HG03442 (cell line): ENCODE measurements around the gene ANKRD11.
"Not testable (repeated sequence)": the region's sequence is repeated elsewhere in the genome, so short reads cannot be mapped to it uniquely, and the experiment has no call there.

Experiments
- ATAC-seq: cut with Tn5 transposase; IDR thresholded peaks from one replicate; pipeline ENCODE4 v1.9.1; 2021; ENCODE audit warnings: mild to moderate bottlenecking, moderate library complexity; ENCODE audit not compliant: unreplicated experiment

The ANKRD11 gene

DNA sequence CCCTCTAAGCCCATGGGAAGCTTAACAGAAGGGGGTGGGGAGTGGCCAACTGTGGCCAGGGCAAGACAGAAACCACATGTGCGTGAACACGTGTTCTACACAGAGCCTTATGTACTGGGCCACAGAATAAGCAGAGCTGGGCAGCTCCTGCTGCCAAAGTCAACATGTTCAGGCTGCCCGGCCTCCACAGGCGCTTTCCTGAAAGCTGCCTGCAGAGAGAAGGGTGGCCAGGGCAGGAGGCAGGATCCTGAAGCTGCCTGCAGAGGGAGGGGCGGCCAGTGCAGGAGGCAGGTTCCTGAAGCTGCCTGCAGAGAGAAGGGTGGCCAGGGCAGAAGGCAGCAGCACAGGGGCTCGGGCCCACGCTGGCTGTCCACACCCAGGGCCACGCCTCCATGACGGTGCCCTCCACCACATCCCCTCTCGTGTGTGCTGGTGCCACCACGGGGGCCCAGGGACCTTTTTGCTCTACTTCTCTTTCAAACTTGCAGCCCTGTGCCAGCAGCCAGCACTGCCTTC, 79.5 kb downstream of the ANKRD11 start:
- no peak for ATAC-seq

DNA sequence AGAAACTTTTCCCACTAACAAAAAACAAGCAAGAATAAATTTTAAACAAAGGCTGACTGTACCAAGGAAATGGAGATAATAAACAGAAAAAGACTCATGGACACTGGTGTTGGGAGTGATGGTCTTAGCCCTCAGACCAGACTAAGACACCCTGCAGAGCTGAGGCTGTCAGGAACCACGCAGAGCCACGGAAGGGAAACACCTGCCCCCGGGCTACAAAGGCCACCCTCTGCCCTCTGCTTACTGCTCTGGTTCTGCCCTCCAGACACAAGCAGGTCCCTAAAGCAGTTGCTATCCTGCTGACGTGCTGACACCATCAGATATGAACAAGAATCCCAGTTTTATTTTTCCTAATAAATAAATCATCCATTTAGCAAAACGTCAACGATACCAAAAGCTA, 80.0 kb downstream of the ANKRD11 start:
- no peak for ATAC-seq

GRCh38 chr16:89409161-89409711, 81.1 kb downstream of the ANKRD11 start:
- ATAC-seq = no peak

- no peak for ATAC-seq
Observed at GRCh38 chr16:89408315-89408714, 82.0 kb downstream of the ANKRD11 start.

GRCh38 chr16:89407925-89408300, 82.4 kb downstream of the ANKRD11 start:
- ATAC-seq = no peak

DNA sequence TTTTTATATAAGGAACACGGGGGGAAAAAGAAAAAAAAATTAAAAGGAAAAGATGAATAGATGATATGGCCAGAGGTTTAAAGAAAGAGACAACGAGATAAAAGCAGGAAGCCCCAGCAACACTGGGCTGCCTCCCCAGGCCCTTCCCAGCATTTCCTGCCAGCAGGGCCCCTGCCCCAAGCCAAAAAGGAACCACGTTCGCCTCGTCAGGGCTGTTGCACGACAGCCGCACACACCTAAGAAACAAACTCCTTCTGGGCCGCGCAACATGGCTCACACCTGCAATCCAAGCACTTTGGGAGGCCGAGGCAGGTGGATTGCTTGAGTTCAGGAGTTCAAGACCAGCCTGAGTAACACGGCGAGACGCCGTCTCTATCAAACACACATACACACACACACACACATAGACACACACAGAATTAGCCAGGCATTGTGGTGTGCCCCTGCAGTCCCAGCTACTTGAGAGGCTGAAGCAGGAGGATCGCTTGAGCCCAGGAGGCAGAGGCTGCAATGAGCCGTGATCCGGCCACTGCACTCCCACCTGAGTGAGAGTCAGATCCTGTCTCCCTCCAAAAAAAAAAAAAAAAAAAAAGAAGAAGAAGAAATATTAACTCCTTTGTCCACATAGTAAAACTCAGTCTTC, 83.0 kb downstream of the ANKRD11 start:
- ATAC-seq = no peak

- ATAC-seq = no peak
Observed at GRCh38 chr16:89406277-89406888, 84.0 kb downstream of the ANKRD11 start.

DNA sequence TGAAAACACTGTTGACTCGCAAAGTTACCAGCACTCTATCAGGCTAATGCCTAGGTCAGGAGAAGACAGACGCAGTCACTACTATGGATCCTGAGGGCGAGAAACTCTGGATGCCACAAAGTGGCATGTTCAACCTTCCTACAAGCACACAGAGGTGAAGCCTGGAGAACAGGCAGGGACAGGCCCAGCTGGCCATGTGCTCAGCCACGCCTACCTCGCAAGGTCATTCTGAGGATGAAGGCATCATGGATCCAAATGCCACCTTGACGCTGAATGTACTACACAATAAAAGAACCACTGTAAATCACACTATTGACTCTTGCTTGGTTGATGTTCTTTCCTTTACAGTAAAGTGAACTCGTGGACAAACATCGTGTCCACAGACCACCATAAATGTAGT, 85.8 kb downstream of the ANKRD11 start:
- ATAC-seq = no peak

DNA sequence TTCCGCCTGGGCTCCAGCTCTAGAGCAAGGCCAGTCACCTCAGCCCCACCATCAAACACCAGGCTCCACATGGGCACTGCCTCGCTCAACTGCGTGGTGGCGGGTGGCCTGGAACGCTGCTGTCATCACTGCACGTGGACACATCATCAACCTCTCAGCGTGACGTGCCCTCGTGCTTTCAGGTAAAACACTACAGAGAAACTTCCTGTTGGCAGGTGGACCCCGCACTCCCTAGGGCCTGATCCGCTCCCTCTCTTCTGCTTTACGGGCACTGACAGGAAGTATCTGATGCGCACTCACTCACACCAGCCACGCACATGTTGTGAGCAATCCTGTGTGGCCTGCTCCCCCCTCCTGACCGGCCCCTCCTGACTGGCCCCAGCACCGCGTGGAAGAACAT, 87.4 kb downstream of the ANKRD11 start:
- ATAC-seq = no peak

- ATAC-seq = no peak
Observed at GRCh38 chr16:89401641-89402445, 88.5 kb downstream of the ANKRD11 start.

DNA sequence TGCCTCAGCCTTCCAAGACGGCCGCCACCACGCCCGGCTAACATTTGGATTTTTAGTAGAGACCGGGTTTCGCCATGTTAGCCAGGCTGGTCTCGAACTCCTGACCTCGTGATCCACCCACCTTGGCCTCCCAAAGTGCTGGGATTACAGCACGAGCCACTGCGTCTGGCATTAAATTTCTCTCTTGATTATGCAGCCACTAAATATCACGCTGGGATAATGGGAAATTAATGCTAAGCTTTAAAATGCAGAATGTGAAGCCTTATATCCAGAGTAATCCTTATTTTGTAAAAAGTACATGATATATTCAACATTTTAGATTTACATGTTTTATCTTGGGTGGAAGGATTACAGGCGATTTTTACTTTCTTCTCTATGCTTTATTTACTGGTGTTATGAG, 89.2 kb downstream of the ANKRD11 start:
- ATAC-seq = no peak

DNA sequence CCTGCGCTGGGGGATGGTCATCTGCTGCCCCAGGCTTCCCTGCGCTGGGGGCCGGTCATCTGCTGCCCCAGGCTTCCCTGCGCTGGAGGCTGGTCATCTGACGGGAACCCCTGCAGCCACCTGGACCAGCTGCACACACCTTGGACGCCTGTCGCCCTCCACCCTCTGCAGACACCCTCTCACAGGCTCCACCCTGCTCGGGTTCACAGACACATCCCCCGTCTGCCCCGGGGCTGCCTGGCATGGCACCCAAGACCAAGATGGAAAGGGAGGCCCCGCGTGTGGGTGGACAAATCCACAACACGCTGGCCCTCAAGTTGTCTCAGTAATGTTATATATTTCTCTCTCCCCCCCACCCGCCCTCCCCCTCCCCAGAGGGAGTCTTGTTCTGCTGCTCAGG, 89.6 kb downstream of the ANKRD11 start:
- ATAC-seq = no peak

DNA sequence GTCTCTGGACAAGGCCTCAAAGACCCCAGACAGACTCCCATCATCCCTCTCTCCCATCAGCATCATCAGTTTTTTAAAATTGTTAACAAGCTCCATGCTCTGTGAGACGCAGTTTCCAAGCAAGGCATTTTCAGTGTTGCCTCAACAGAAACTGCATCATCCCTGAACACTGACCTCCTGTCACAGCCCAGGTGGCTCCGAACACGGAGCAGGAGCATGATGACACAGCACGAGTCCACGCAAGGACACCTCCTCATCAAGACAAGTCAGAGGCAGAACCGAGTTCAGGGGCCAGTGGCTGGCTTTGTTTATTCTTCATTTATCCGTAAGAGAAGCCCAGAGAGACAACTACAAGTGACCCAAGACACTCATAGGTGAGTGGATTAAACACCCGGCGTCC, 91.4 kb downstream of the ANKRD11 start:
- no peak for ATAC-seq

- no peak for ATAC-seq
Observed at GRCh38 chr16:89397331-89397861, 93.0 kb downstream of the ANKRD11 start.

DNA sequence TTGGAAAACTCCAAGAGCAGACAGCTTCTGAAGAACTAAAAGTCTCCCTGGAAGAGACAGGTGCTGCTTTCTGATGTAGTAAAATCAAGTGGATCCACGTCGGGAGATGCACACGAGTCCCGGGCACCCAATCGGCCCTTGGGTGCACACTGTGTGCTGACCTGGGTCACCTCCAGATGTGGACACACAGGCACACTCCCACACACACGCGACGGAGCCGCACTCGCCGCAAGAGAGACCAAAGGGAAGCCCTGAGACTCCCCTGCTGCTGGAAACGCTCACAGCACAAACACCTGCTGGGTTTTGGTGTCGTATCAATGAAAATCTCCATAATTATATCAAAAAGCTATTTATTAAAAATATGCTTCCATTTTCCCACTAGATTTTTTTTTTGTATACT, 94.2 kb downstream of the ANKRD11 start:
- no peak for ATAC-seq

- ATAC-seq = no peak
Observed at GRCh38 chr16:89395150-89396142, 94.9 kb downstream of the ANKRD11 start.

DNA sequence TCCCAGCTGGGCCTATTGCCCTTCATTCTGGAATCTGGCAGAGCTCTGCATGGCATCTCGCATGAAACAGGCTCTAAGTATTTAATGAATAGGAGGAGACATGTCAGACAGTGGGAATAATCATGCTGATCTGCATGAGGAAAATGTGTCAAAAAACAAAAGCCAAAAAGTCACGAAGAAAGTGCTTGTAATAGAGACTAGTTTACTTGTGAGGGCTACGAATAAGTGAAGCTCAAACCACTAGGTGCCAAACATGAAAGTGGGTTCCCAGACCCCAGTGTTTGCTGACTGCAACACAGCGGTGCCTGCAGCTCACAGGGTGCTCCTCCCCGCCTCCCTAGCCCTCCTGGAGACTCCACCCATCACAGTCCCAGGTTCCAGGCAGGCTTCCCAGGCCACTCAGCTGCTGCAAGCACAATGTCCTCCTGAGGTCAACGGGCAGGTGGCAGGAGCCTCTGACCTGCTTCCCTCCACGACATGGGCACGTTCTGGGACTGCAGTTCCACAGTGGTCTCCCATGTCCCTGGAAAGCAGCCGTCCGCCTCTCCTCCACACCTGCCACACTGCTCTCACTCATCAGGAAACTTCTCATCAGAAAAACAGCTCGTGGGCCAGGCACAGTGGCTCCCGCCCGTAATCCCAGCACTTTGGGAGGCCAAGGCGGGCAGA, 96.5 kb downstream of the ANKRD11 start:
- ATAC-seq = no peak

DNA sequence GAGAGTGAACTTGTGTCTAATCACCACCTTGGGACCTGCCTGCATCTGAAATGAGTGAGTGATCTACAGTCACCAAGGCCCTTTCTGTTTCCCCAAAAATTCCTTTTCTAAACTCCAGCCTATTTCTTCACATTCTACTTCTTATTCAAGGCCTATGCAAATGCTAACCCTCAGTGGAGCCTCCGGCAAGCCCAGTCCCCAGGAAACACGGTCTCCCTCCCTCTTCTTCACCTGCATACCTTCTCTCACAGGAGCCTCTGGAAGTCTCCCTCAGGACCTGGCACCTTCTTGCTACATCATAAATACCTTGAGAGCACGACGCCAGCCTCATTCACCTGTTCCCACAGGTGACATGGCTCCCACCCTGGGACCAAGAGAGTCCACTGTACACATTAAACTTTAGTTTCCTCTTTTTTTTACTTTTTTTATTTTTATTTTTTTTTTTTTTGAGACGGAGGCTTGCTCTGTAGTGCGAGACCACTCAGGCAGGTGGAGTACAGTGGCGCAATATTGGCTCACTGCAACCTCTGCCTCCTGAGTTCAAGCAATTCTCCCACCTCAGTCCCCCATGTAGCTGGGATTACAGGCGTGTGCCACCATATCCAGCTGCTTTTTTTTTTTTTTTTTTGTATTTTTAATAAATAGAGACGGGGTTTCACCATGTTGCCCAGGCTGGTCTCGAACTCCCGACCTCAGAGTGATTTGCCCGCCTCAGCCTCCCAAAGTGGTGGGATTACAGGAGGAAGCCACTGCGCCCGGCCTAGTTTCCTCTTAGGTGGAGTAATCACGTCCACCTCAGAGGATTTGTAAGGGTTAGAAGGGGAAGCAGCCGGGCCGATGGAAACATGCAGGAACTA, 97.3 kb downstream of the ANKRD11 start:
- no peak for ATAC-seq

GRCh38 chr16:89390224-89390583, 100.2 kb downstream of the ANKRD11 start:
- ATAC-seq = not testable (repeated sequence)
